ENCODE data around the gene TRPV2.
"Not testable (repeated sequence)": the region's sequence is repeated elsewhere in the genome, so short reads cannot be mapped to it uniquely, and the experiment has no call there.

Gene TRPV2

DNA sequence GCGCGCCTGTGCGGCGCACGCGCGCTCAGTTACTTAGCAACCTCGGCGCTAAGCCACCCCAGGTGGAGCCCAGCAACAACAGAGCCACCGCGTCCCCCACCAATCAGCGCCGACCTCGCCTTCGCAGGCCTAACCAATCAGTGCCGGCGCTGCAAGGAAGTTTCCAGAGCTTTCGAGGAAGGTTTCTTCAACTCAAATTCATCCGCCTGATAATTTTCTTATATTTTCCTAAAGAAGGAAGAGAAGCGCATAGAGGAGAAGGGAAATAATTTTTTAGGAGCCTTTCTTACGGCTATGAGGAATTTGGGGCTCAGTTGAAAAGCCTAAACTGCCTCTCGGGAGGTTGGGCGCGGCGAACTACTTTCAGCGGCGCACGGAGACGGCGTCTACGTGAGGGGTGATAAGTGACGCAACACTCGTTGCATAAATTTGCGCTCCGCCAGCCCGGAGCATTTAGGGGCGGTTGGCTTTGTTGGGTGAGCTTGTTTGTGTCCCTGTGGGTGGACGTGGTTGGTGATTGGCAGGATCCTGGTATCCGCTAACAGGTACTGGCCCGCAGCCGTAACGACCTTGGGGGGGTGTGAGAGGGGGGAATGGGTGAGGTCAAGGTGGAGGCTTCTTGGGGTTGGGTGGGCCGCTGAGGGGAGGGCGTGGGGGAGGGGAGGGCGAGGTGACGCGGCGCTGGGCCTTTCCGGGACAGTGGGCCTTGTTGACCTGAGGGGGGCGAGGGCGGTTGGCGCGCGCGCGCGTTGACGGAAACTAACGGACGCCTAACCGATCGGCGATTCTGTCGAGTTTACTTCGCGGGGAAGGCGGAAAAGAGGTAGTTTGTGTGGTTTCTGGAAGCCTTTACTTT lies 34.5 kb upstream of the TRPV2 start, which contains the start of gene UBB:
Gene UBB (plus strand): TSS at position 452 of the 856 bp plus-strand sequence. CDS start 817 bp downstream, outside the sequence.
- TF ChIP-seq CTCF (conservative IDR thresholded peaks at IDR 0.05; ENCODE audit: low read depth, low read length), result peak; percentile 24
- H3K4me3 ChIP-seq (ENCODE audit: low read length), result peak within 1 kb of the TSS; percentile 98
- peak; percentile 96 for DNase-seq (ENCODE audit: low read depth)

DNA sequence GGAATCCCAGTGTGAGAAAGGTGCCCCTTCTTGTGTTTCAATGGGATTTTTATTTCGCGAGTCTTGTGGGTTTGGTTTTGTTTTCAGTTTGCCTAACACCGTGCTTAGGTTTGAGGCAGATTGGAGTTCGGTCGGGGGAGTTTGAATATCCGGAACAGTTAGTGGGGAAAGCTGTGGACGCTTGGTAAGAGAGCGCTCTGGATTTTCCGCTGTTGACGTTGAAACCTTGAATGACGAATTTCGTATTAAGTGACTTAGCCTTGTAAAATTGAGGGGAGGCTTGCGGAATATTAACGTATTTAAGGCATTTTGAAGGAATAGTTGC lies 33.9 kb upstream of the TRPV2 start:
- no peak for DNase-seq (ENCODE audit: low read depth)
- peak overlapping the region; percentile 98 for H3K4me3 ChIP-seq (ENCODE audit: low read length)
- TF ChIP-seq CTCF (conservative IDR thresholded peaks at IDR 0.05; ENCODE audit: low read depth, low read length), result no peak

GRCh38 chr17:16383216-16383615 lies 32.2 kb upstream of the TRPV2 start:
- no peak for DNase-seq (ENCODE audit: low read depth)
- H3K4me3 ChIP-seq (ENCODE audit: low read length), result peak overlapping the region; percentile 29
- no peak for TF ChIP-seq CTCF (conservative IDR thresholded peaks at IDR 0.05; ENCODE audit: low read depth, low read length)

DNA sequence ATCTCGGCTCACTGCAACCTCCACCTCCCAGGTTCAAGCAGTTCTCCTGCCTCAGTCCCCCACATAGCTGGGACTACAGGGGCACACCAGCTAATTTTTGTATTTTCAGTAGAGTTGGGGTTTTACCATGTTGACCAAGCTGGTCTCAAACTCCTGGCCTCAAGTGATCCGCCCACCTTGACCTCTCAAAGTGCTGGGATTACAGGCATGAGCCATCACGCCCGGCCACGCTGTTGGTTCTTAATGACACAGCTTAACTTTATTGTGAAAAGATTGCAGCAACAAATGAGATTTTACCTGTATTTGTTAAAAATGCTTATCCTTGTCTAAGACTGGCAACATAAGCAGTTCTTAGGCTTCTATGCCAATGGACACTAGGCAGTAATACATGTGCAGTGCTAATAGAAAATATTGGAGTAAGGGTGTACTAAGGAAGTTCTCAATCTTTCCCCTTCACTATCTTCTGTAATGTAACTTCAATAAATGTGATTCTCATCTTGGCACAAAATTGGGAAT lies 31.5 kb upstream of the TRPV2 start:
- no peak for TF ChIP-seq CTCF (conservative IDR thresholded peaks at IDR 0.05; ENCODE audit: low read depth, low read length)
- peak overlapping the region; percentile 29 for H3K4me3 ChIP-seq (ENCODE audit: low read length)
- no peak for DNase-seq (ENCODE audit: low read depth)

DNA sequence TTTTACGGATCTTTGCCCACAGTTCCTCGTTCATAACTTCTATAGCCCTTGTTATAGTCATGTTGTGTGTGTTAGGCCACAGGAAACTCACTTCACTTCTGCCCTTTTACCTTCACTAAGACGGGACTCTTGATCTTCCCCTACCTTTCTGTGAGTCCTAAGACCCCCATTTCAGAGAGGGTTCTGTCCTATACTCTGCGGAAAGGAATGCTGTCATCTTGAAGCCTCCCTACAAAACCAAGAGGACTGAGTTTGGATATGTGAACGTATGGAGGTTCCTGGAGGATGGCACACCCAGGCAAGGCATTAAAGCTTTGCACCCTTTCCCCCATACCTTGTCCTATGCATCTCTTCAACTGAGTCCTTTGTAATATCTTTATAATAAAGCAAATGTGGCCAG lies 30.8 kb upstream of the TRPV2 start:
- H3K4me3 ChIP-seq (ENCODE audit: low read length), result no peak overlapping the region
- TF ChIP-seq CTCF (conservative IDR thresholded peaks at IDR 0.05; ENCODE audit: low read depth, low read length), result no peak
- DNase-seq (ENCODE audit: low read depth), result no peak

GRCh38 chr17:16386126-16386507 lies 29.3 kb upstream of the TRPV2 start:
- not testable (repeated sequence) for DNase-seq (ENCODE audit: low read depth)
- H3K4me3 ChIP-seq (ENCODE audit: low read length), result peak overlapping the region; percentile 51

GRCh38 chr17:16391451-16391850 lies 23.9 kb upstream of the TRPV2 start:
- no peak overlapping the region for H3K4me3 ChIP-seq (ENCODE audit: low read length)
- TF ChIP-seq CTCF (conservative IDR thresholded peaks at IDR 0.05; ENCODE audit: low read depth, low read length), result no peak

DNA sequence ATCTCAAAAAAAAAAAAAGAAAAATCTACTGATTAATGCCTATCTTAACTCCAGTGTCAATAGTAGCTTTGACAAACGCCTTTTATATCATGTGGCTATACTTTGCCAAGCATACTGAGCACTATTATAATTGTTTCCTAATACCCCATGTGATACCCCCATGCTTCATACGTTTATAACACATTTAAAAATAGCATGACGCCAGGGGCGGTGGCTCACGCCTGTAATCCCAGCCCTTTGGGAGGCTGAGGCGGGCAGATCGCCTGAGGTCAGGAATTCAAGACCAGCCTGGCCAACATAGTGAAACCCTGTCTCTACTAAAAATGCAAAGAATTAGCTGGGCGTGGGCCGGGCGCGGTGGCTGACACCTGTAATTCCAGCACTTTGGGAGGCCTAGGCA lies 22.9 kb upstream of the TRPV2 start:
- H3K4me3 ChIP-seq (ENCODE audit: low read length); DNase-seq (ENCODE audit: low read depth): not testable (repeated sequence)

More at GRCh38 chr17:16391451-16391850, 23.9 kb upstream of the TRPV2 start:
- DNase-seq (ENCODE audit: low read depth), result no peak

- not testable (repeated sequence) for H3K4me3 ChIP-seq (ENCODE audit: low read length); DNase-seq (ENCODE audit: low read depth)
Measured at GRCh38 chr17:16395887-16396286, 19.5 kb upstream of the TRPV2 start.

DNA sequence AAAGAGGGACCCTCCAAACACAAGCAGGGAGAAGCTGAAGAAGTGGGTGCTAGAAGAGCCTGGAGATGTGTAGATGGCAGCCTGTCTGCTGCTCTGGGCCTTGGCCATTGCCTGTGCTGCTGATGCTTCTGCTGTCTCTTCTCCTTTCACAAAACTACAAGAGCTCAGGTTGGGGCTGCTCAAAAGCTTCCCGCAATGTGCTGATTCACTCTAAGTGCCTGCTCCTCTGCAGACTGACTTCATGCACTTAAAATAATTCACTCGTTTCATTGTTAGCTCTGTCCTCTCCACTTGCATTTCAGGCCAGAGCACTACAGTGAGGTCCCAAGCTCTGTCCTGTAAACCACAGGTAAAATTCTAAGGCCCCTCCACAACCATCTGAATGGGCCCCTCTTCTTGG lies 18.7 kb upstream of the TRPV2 start:
- not testable (repeated sequence) for DNase-seq (ENCODE audit: low read depth); H3K4me3 ChIP-seq (ENCODE audit: low read length)
